COLO668 (cell line): ENCODE measurements around the gene RPS18.
"Not testable (repeated sequence)": the region's sequence is repeated elsewhere in the genome, so short reads cannot be mapped to it uniquely, and the experiment has no call there.

Experiments used
- DNase-seq: peaks from one replicate; lab custom pipeline; 2025; ENCODE audit not compliant: unreplicated experiment; lab: John Stamatoyannopoulos, UW

RPS18 gene

DNA sequence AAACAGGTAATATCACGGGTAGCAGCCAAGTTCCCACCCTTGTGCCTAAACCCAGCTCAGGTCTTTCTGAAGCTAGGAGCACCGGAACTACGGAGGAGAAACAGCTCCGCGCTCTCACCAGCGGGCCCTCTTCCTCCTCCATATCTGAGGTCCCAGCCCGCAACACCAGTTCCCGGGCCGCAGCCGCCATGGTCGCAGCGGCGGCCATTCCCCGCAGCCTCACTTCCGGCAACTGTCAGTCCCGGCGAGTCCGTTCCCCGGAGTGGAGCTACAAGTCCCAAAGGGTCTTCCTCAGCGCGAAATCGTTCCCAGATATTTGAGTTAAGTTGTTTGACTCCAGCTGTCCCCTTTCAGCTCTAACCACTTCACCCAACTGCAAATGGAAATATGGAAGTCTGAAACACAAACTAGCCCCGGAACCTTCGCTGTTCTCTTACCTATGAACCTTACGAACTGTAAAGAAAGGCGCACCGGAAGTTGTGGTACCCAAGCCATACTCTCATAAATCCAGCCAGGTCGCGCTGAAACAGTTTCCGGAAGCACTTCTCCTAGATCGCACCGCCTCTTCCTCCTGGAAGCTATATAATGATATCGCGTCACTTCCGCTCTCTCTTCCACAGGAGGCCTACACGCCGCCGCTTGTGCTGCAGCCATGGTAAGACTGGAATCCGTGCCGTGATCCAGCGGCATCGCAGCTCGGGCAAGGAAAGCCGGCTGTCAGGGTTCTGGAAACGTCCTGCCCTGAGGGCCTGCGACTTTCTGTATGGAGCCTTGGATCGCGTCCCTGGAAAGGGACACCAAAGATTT lies at the start of gene RPS18, which contains the start of gene VPS52:
TSS of gene RPS18 (plus strand) at position 608 of the 807 bp plus-strand sequence. CDS start at position 653, 45 bp downstream.
TSS of gene VPS52 (minus strand) at position 409 of the 807 bp plus-strand sequence. CDS start at position 208, 201 bp downstream.
- DNase-seq: peak; percentile 87

DNA sequence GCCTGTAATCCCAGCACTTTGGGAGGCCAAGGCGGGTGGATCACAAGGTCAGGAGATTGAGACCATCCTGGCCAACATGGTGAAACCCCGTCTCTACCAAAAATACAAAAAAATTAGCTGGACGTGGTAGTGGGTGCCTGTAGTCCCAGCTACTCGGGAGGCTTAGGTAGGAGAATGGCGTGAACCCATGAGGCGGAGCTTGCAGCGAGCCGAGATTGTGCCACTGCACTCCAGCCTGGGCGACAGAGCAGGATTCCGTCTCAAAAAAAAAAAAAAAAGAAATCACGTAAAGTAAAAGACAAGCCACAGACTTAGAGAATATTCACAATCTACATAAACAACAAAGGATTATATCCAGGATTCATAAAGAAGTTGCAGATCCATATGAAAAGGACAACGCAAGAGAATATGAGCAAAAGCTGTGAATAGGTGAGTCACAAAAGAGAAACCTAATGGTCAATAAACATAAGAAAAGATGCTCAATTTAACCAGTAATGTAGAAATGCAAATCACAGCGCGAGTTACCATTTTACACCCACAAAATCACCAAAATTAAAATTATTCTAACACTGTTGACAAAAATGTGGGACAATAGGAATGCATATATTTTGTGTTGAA lies 45.3 kb upstream of the RPS18 start:
- DNase-seq: not testable (repeated sequence)

DNA sequence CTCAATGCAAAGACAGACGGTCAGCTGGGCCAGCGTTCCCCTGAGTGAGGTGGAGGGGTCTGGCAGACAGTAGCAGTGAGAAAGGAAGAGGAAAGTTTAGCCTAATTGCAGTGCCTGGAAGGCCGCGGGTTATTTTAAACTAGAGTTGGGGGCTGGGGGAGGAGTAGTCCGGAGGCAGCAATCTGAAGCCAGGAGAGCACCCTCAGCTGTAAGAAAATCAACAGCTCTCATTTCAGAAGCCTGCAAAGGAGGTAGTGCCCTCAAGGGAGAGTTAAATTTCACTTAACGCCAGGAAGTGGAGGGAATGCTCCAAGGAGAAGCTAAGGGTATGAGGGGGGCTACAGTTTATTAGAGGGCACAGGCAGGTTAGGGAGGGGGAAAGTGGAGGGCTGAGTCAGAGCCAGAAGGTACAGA lies 36.6 kb upstream of the RPS18 start:
- no peak for DNase-seq

DNA sequence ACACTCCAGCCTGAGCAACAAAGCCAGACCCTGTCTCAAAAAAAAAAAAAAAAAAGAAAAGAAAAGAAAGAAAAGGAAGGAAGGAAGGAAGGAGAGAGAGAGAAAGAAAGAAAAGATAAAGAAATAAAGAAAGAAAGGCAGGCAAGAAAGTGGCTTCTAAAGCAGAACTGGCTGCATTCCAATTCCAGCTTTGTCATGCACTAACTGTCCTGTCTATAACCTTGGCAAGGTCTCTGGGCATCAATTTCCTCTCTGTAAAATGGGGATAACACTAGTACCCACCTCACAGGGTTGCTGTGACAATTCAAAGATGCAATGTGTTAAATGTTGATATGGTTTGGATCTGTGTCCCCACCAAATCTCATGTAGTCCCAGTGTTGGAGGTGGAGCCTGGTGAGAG lies 35.5 kb upstream of the RPS18 start:
- DNase-seq: no peak

DNA sequence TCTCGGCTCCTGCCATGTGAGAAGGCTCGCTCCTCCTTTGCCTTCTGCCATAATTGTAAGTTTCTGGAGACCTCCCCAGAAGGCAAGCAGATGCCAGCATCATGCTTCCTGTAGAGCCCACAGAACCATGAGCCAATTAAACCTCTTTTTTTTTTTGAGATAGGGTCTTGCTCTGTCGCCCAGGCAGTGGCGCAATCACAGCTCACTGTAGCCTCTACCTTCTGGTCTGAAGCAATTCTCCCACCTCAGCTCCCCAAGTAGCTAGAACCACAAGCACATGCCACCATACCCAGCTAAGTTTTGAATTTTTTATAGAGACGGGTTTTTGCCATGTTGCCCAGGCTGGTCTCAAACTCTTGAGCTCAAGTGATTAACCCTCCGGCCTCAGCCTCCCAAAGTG lies 35.0 kb upstream of the RPS18 start:
- DNase-seq: no peak

DNA sequence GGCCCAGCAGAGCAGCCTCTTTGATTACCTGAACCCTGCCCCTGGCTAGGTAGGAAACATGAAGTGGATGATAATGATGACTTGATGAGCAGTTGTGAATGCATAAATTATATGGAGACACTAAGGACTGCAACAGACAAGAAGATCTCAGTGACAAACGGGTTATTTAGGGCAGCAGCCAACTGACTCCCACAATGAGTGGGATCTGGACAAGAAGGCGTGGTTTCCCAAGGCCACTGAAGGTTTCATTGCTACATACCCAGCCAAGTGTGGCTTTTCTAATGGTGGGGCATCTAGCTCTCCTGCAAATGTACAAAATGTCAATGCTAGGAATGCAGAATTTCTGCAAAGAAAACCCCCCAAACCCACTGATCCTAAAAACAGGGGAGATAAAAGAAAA lies 34.1 kb upstream of the RPS18 start:
- no peak for DNase-seq

DNA sequence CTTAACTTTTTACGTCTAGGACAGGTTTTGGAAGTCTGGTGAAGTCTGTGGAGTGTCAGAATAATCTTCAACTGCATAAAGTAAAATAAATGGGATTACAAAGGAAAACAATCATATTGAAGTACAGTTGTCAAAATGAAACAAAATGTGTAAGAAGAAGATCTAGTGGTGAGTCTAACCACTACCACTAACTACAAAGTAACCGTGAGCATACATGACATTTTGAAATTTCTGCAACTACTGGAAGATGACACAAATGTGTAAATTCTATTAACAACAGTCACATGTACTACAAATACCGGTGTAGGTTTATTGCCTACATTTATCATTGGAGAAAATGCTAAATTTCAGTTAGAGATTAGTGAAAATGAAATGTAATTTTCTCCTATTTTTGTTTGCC lies 29.9 kb upstream of the RPS18 start:
- no peak for DNase-seq

DNA sequence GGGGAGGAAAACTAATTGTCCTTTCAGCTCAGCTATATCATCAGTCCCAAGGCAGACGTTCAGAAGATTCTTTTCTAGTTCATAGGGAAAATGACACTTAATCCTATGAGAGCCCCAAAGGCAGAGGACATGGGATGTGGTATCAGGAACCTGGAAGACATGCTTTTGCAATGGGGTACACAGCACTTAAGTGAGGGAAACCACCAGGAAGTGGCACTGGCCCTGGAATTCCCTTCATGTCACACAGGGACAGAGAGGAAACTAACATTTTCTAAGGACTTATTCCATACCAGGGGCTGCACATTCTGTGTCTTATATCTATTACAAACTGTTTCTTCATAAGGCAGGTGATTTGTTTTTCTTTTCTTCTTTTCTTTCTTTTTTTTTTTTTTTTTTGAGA lies 28.4 kb upstream of the RPS18 start:
- no peak for DNase-seq

DNA sequence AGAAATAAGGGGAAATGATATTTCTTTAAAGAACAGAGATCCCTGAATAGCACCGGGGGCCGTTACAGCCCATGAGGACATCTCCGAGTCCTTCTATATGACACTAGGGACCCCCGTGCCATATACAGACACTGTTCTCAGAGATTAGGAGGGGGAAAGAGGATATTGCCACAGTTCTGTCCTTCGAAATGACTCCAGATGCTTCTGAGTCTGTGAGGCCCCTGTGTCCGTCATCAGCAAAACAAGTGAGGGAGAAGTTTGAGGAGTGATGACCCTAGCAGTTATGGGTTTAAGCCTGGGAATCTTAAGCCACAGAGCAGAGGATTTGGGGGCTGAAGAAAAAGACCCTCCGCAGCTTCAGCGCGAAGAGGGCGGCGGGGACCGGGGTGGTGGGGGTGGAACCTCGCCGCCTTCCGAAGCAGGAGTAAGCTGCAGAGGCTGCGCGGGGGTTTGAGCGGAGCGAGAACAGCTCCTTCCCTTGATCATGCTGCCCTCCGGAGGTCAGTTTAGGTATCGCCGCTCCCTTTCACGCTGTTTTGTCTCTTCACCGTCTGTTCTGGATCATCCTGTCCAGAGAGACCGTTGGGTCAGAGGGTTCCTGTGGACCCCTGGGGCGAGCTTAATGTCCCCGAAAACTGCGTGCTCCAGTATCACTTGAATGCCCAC lies 23.8 kb upstream of the RPS18 start:
- peak; percentile 78 for DNase-seq

DNA sequence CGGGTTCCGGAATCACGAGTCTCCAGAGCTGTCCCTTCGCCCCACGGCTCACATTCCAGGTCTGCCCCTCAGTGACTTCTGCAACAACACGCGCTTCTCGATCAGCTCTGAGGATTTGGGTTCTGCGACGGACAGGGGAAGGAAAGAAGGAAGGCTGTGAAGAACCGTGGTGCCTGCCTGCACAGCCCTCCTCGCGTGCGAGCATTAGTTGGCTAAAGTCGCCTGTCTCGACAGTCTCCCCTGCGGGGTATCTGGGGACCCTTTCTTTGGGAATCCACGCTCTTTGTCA lies 23.3 kb upstream of the RPS18 start:
- no peak for DNase-seq

DNA sequence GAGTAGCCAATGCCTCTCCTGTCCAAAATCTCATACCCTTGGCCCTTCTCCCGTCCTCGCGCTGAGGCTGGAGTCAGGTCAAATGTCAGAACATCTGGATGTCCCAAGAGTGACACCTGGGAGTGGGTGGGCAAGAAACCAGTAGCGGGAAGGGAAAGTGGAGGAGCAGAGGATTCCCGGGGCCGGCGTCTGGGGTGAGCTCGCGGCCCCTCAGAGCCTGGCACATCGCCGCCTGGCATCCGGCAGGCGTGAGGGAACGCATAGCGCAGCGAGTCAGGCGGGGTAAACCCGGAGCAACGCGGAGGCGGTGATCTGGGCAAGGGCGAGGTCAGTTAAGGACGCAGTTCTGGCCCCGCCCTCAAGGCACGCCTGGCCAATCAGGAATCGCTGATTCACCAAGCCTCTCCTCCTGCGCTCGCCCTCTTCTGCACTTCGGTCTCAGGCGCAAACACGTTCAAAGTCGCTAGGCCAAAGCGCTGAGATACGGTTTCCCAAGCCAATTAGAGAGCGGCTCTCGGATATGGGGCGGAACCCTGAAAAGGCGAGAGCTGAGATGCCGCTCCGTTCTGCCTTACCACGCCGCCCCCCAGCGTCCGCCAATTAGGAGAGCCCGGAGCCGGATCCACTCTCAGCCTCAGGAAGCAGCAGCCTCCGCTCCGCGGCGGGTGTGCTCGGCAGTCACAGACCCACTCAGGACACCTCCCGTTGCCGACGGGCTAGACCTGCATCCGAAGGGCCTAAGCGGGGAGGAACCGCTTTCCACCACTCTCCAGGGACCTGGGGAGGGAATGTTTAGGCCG lies 22.7 kb upstream of the RPS18 start:
- DNase-seq: peak; percentile 91

DNA sequence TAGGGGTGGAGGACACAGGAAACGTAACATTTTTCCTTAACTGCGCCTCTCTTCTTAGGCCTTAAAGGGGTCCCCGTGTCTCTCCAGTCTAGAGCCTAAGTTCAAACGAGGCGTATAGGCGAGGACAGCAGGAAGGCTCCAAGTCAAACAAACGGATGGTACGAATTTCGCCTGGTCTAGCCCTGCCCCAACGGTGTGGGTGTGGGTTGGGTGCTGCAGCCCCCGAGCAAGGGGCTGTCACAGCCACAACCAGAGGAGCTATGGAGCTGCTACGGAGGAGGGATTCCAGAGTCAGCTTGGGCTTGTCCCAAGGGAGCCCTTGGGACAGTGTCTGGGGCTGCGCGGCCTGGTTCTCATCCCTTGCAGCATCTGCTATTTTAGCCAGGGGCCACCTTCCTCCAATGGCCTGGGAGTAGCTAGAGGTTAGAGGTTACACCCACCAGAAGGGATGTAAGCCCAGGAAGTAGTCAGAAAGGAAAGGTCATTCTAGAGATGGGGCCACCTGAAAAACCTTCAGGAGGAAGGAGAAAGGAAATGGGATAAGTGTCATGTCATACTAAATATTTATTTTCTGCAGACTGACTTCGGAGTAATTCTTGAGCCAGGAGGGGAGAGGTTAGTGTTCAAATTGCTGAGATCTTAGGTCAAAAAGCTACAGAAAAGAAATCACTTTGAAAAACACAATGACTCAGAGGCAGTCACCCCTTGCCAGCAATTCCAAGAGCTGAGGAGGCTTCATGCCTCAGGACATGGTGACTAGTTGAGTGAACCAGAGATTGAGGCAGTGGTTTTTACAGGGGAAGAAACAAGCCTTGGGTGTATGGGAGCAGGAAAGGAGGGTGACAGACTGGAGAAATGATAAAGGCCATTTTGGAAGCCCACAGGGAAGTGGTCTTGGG lies 21.9 kb upstream of the RPS18 start:
- no peak for DNase-seq

DNA sequence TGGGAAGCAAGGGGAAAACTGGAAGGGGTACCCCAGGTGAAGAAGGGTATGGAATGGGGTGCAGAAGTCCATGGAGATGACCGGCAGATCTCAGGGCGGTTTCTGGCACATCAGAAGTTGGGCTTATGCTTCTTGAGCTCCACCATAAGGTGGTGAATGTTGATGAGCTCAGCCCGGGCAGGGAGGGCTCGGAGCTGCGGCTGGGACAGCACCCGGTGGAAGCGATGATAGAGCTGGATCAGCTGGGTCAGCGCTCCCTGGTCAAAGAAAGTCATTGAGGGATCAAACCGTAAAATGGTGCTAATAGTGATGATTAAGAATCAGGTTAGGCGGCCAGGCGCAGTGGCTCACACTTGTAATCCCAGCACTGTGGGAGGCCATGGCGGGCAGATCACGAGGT lies 21.1 kb upstream of the RPS18 start:
- no peak for DNase-seq

DNA sequence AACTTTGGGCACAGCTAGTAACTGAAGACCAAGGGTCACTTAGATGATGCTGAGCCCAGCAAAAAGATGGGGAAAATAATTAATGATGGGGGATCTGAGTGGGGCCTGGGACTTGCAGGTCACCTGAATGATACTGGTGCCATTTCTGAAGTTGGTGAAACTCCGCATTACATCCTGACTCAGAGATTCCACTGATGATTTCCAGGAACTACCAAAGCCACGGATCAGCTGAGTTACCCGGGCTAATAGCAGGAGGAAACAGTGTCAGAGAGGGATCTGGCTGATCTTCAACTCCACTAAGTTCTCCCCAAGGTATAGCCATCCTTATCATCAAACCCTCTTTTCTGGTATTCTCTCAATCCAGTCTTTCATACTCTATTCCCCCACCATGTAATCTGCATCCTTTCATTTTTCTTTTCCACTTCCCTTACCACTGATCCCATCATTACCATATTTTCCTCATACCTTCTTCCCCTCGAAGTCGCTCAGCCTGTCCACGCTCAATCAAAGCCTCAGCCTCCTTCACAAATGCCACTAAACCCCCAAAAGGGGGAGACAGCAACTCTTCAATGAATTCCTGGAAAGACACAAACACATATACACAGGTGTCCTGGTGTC lies 20.4 kb upstream of the RPS18 start:
- DNase-seq: no peak

DNA sequence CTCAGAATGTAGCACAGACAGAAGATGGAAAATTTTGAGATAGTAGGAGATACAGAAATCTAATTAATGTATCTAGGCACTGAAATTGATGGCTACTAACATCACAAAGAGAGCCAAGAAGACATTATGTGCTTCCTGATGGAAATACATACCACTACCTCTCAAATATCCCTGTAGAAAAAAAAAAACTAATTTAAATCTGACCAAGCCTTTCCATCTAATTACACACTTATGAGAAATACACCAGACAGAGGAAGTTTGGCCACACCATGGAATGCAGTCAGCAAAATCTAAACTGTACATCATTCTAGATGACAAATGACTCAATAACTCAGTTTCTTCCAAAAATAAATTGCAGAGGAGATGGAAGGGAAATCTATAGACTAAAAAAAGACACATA lies 19.1 kb upstream of the RPS18 start:
- no peak for DNase-seq

DNA sequence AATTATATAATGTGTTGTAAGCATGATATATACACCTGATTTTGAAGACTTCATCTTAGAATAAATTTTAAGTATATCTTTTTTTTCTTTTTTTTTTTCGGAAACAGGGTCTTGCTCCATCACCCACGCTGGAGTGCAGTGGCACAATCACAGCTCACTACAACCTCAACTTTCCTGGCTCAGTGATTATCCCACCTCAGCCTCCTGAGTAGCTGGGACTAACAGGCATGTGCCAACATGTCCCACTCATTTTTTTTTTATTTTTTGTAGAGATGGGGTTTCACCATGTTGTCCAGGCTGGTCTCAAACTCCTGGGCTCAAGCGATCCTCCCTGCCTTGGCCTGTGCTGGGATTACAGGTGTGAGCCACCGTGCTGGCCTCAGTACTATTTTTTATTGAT lies 17.3 kb upstream of the RPS18 start:
- no peak for DNase-seq

DNA sequence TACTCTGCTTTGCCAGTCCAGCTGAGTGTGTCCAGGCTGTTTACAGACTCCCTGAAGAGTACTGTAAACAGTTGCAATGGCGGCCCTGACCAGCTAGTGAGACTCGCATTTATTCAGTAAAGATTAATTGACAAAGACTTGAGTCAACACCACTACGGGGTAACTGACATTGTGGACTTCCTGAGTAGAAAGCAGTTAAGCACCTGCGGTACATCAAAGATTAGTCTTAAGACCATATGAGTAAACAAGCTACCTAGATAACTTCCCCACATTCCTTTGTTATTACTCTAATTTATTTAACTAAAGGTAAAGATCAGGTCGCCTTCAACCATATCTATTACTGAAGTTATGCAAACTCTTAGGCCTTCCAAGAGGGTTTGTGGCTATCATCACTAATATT lies 12.8 kb upstream of the RPS18 start:
- DNase-seq: no peak

DNA sequence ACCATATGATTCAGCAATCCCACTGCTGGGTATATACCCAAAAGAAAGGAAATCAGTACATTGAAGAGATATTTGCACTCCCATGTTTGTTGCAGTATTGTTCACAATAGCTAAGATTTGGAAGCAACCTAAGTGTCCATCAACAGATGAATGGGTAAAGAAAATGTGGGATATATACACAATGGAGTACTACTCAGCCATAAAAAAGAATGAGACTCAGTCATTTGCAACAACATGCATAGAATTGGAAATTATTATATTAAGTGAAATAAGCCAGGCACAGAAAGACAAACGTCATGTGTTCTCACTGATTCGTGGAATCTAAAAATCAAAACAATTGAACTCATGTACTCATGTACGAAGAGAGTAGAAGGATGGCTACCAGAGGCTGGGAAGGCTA lies 9.4 kb upstream of the RPS18 start:
- DNase-seq: not testable (repeated sequence)

DNA sequence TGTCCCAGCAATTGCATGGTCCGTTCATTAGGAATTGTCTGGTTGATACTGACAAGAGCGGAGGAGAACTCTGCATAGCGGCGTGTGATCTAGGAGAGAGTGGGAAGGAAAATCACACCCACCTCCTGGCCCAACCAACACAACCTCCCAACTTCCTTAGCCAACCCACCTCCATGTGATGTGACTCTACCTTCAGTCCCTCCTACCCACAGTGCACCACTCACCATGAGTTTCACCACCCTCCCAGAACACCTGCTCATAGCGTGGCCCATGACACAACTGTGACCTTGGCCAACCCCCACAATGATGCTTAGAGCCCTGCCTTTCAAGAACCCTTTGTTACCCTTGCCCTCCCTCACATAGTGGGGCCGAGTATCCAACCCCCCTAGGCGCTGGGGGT lies 7.9 kb upstream of the RPS18 start:
- DNase-seq: no peak

DNA sequence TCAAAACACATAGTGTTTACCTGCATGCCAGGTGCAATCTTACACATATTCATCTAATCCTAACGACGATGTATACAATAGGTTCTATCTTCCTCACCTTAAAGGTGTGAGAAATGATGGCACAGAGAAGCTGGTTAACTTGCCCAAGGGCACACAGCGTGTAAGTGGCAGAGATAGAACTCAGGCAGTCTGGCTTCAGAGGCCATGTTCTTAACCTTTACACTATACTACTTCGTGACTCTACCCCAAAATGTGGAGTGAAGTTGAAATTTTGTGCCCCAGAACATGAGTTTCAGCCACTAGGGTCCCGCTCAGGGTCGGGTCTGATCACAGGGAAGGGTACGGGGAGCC lies 783 bp upstream of the RPS18 start:
- DNase-seq: peak; percentile 25
